Upper lobe of left lung (tissue), 4 donors: Measurements from ENCODE around the gene PGRMC2.

ENCODE experiments used
- CTCF ChIP-seq, 6 experiments: fragments of 450-650 bp in 4 of 6; fragments of 200-600 bp in 2 of 6; sonication (generic) in 2 of 6; IDR thresholded peaks; one replicate each; pipeline ENCODE4 v1.5.1; 2016 to 2019; ENCODE audit warnings: antibody characterized with exemption in 6 of 6
- POLR2AphosphoS5 ChIP-seq, 2 donors: sonication (generic); formaldehyde crosslinking; IDR thresholded peaks; one replicate each; pipeline ENCODE4 v1.5.1; 2017; ENCODE audit warnings: antibody characterized with exemption in 2 of 2

DNA sequence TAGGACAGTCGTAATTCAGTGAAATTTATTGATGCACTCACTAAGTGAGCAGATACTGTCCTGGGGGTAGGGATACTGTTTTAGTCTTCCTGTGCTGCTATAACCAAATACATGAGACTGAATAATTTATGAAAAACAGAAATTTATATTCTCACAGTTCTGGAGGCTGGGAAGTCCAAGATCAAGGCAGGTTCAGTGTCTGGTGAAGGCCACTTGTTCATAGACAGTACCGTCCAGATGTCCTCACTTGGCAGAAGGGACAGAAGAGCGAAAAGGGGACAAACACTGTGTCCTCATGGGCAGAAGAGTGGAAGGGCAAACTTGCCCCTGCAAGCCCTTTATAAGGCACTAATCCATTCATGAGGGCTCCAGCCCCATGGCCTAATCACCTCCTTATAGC, 45.6 kb downstream of the PGRMC2 start:
- TF ChIP-seq CTCF (IDR thresholded peaks at IDR 0.05) (no peak), POLR2AphosphoS5 (IDR thresholded peaks at IDR 0.05) (no peak)
